H1 (cell line): ENCODE data around the gene SLC6A3. TPM values are rescaled to one million over a fixed set of nuclear protein-coding genes. Genes with fewer than 3 reads are reported as not detected.

ENCODE experiments used
- CTCF ChIA-PET: fragments of 300-600 bp; sonication (Branson Sonifier 250); formaldehyde crosslinking; loops from one replicate; lab custom pipeline; 2021; ENCODE audit not compliant: partially characterized antibody; lab: Charles Lee
- POLR2A ChIA-PET: fragments of 300-600 bp; sonication (Branson Sonifier 250); formaldehyde crosslinking; loops from one replicate; lab custom pipeline; 2021; ENCODE audit warnings: inconsistent platforms; ENCODE audit not compliant: partially characterized antibody; lab: Charles Lee
- DNase-seq, 2 experiments: peaks; one replicate each; pipeline versions ENCODE4 v3.0.0 to v3.0.0-alpha.2; 2010 to 2022; ENCODE audit warnings: low spot score in 2 of 2, low read depth in 1 of 2, mixed read lengths in 1 of 2
- FAIRE-seq: peaks from 2 replicates; lab custom pipeline; 2011; peaks lifted over from hg19 to GRCh38; lab: Jason Lieb, UNC
- H2AFZ ChIP-seq: 2 replicates; pipeline ENCODE4 v1.8.1; 2012; ENCODE audit warnings: low read length, inconsistent platforms
- H2AK5ac ChIP-seq: 2 replicates; pipeline ENCODE4 v1.6.1; 2013; ENCODE audit warnings: low read depth, low read length
- H2BK120ac ChIP-seq: replicated peaks from 2 replicates; pipeline ENCODE3; 2013; ENCODE audit warnings: low read depth, low read length, inconsistent platforms
- H2BK12ac ChIP-seq: 2 replicates; pipeline ENCODE4 v1.6.1; 2013; ENCODE audit warnings: low read depth, low read length
- H2BK15ac ChIP-seq: 2 replicates; pipeline ENCODE4 v1.6.1; 2013; ENCODE audit warnings: low read length
- H2BK20ac ChIP-seq: 2 replicates; pipeline ENCODE4 v1.6.1; 2013; ENCODE audit warnings: low read length
- H2BK5ac ChIP-seq: 2 replicates; pipeline ENCODE4 v1.6.1; 2013; ENCODE audit warnings: low read depth, low read length
- H3K14ac ChIP-seq: 2 replicates; pipeline ENCODE4 v1.6.1; 2013; ENCODE audit warnings: inconsistent platforms; ENCODE audit not compliant: insufficient read length
- H3K18ac ChIP-seq: 2 replicates; pipeline ENCODE4 v1.6.1; 2013; ENCODE audit warnings: low read length; ENCODE audit errors: extremely low read depth
- H3K23ac ChIP-seq: 2 replicates; pipeline ENCODE4 v1.6.1; 2013; ENCODE audit warnings: inconsistent platforms; ENCODE audit not compliant: insufficient read length
- H3K23me2 ChIP-seq: 2 replicates; pipeline ENCODE4 v1.6.1; 2013; ENCODE audit warnings: low read depth, low read length
- H3K27ac ChIP-seq: 2 replicates; pipeline ENCODE4 v1.6.1; 2011; ENCODE audit warnings: low read depth, low read length, inconsistent platforms
- H3K27me3 ChIP-seq, 4 experiments: replicated peaks in 1 of 4; 1 replicate in 1 of 4; 2 replicates in 3 of 4; pipeline versions ENCODE4 v1.6.1 to v1.8.1; 2011 to 2013; ENCODE audit warnings: low read length in 3 of 4, mild to moderate bottlenecking in 3 of 4, inconsistent platforms in 2 of 4, mixed read lengths in 2 of 4, moderate library complexity in 1 of 4; ENCODE audit not compliant: control insufficient read depth in 3 of 4, insufficient read depth in 3 of 4; ENCODE audit errors: extremely low read depth in 1 of 4
- H3K36me3 ChIP-seq, 4 experiments: 2 replicates each; pipeline versions ENCODE4 v1.6.1 to v1.8.1; 2011 to 2013; ENCODE audit warnings: mild to moderate bottlenecking in 4 of 4, low read length in 3 of 4, moderate library complexity in 2 of 4, control low read depth in 1 of 4, inconsistent platforms in 1 of 4; ENCODE audit not compliant: insufficient read depth in 4 of 4, control insufficient read depth in 2 of 4
- H3K4ac ChIP-seq: replicated peaks from 2 replicates; pipeline ENCODE3; 2013; ENCODE audit warnings: low read length, low read depth, mixed read lengths, inconsistent platforms; ENCODE audit not compliant: insufficient read length
- H3K4me1 ChIP-seq, 4 experiments: replicated peaks in 1 of 4; 1 replicate in 1 of 4; 2 replicates in 3 of 4; pipeline versions ENCODE4 v1.6.1 to v1.8.1; 2011 to 2013; ENCODE audit warnings: low read length in 3 of 4, inconsistent platforms in 2 of 4, mixed read lengths in 1 of 4; ENCODE audit not compliant: insufficient read depth in 4 of 4, control insufficient read depth in 3 of 4
- H3K4me2 ChIP-seq, 2 experiments: 2 replicates each; pipeline versions ENCODE4 v1.6.1 to v1.8.1; 2011 to 2013; ENCODE audit warnings: low read depth in 2 of 2, low read length in 2 of 2, control low read depth in 1 of 2, inconsistent platforms in 1 of 2, mild to moderate bottlenecking in 1 of 2; ENCODE audit not compliant: insufficient read depth in 1 of 2
- H3K4me3 ChIP-seq, 4 experiments: fragments of 200-600, 300-600 bp in 1 of 4; sonication (generic), shearing (Covaris generic), sonication (Bioruptor Twin) in 1 of 4; 2 replicates each; pipeline versions ENCODE4 v1.5.1 to v1.8.1; 2011 to 2016; ENCODE audit warnings: low read length in 4 of 4, low read depth in 3 of 4, control low read depth in 2 of 4, inconsistent platforms in 2 of 4, mild to moderate bottlenecking in 2 of 4, mixed read lengths in 1 of 4, moderate library complexity in 1 of 4; ENCODE audit not compliant: insufficient read depth in 2 of 4; ENCODE audit errors: extremely low read depth in 1 of 4
- H3K56ac ChIP-seq: replicated peaks from 2 replicates; pipeline ENCODE3; 2013; ENCODE audit warnings: low read depth, mild to moderate bottlenecking, mixed read lengths, low read length, inconsistent platforms; ENCODE audit not compliant: insufficient read length
- H3K79me1 ChIP-seq: 2 replicates; pipeline ENCODE4 v1.6.1; 2013; ENCODE audit warnings: low read depth, low read length, control low read depth
- H3K79me2 ChIP-seq, 2 experiments: 2 replicates each; pipeline versions ENCODE4 v1.6.1 to v1.8.1; 2012 to 2013; ENCODE audit warnings: low read length in 2 of 2, mild to moderate bottlenecking in 2 of 2, inconsistent platforms in 1 of 2; ENCODE audit not compliant: insufficient read depth in 2 of 2, control insufficient read depth in 1 of 2
- H3K9ac ChIP-seq, 4 experiments: replicated peaks in 1 of 4; 1 replicate in 1 of 4; 2 replicates in 3 of 4; pipeline versions ENCODE4 v1.6.1 to v1.8.1; 2011 to 2013; ENCODE audit warnings: low read depth in 3 of 4, low read length in 3 of 4, control low read depth in 2 of 4, mild to moderate bottlenecking in 2 of 4, moderate library complexity in 2 of 4, inconsistent platforms in 1 of 4; ENCODE audit errors: extremely low read depth in 1 of 4
- H3K9me3 ChIP-seq, 2 experiments: 2 replicates each; pipeline versions ENCODE4 v1.6.1 to v1.8.1; 2012 to 2013; ENCODE audit warnings: mild to moderate bottlenecking in 2 of 2, moderate library complexity in 2 of 2, control low read depth in 1 of 2, inconsistent platforms in 1 of 2, low read depth in 1 of 2, low read length in 1 of 2, mixed read lengths in 1 of 2; ENCODE audit not compliant: insufficient read depth in 2 of 2
- H4K20me1 ChIP-seq, 2 experiments: replicated peaks in 1 of 2; 2 replicates each; pipeline versions ENCODE3 to v1.8.1; 2011 to 2013; ENCODE audit warnings: inconsistent platforms in 2 of 2, low read length in 2 of 2, mild to moderate bottlenecking in 1 of 2; ENCODE audit not compliant: insufficient read depth in 2 of 2, control insufficient read depth in 1 of 2
- H4K5ac ChIP-seq: 2 replicates; pipeline ENCODE4 v1.6.1; 2013; ENCODE audit warnings: low read length, low read depth, mixed read lengths, inconsistent platforms; ENCODE audit not compliant: insufficient read length
- H4K8ac ChIP-seq: 2 replicates; pipeline ENCODE4 v1.8.0; 2013; ENCODE audit warnings: mild to moderate bottlenecking, moderate library complexity, low read length, inconsistent platforms; ENCODE audit not compliant: insufficient read depth; ENCODE audit errors: extremely low read depth
- H4K91ac ChIP-seq: replicated peaks from 2 replicates; pipeline ENCODE3; 2013; ENCODE audit warnings: low read length, mixed read lengths, inconsistent platforms; ENCODE audit not compliant: insufficient read length
- CHD2 ChIP-seq: IDR thresholded peaks from 2 replicates; pipeline ENCODE4 v1.6.1; 2012; ENCODE audit warnings: low read length, improper control_type of control experiment
- EGR1 ChIP-seq: IDR thresholded peaks from 2 replicates; pipeline ENCODE4 v1.6.1; 2011; ENCODE audit warnings: low read depth, low read length, borderline replicate concordance
- EP300 ChIP-seq, 2 experiments: IDR thresholded peaks; 1 replicate in 1 of 2; 2 replicates in 1 of 2; pipeline ENCODE4 v1.6.1; 2011 to 2012; ENCODE audit warnings: low read depth in 2 of 2, low read length in 2 of 2, mild to moderate bottlenecking in 2 of 2, borderline replicate concordance in 1 of 2, inconsistent platforms in 1 of 2, moderate library complexity in 1 of 2
- GTF2F1 ChIP-seq: IDR thresholded peaks from 2 replicates; pipeline ENCODE4 v1.6.1; 2012; ENCODE audit warnings: low read depth, low read length, improper control_type of control experiment, borderline replicate concordance
- JUN ChIP-seq: IDR thresholded peaks from 2 replicates; pipeline ENCODE4 v1.6.1; 2011; ENCODE audit warnings: low read depth, mild to moderate bottlenecking, improper control_type of control experiment, low read length
- KDM1A ChIP-seq: fragments of 200-600, 300-600 bp; sonication (generic); IDR thresholded peaks from 2 replicates; pipeline ENCODE4 v1.7.1; 2016; ENCODE audit warnings: mild to moderate bottlenecking, low read length, borderline replicate concordance
- MAFK ChIP-seq: IDR thresholded peaks from 2 replicates; pipeline ENCODE4 v1.6.1; 2012; ENCODE audit warnings: low read depth, mild to moderate bottlenecking, improper control_type of control experiment, low read length
- NANOG ChIP-seq: IDR thresholded peaks from 2 replicates; pipeline ENCODE4 v1.6.1; 2011; ENCODE audit warnings: low read length, low read depth, mild to moderate bottlenecking, inconsistent platforms; ENCODE audit not compliant: insufficient read depth, poor library complexity, severe bottlenecking
- NRF1 ChIP-seq: IDR thresholded peaks from 2 replicates; pipeline ENCODE4 v1.6.1; 2011; ENCODE audit warnings: mild to moderate bottlenecking, low read depth, low read length, improper control_type of control experiment
- SIN3A ChIP-seq, 2 experiments: IDR thresholded peaks in 1 of 2; conservative IDR thresholded peaks in 1 of 2; 2 replicates each; pipeline ENCODE4 v1.6.1; 2011 to 2012; ENCODE audit warnings: low read length in 2 of 2, improper control_type of control experiment in 1 of 2, low read depth in 1 of 2, mild to moderate bottlenecking in 1 of 2
- SP4 ChIP-seq: IDR thresholded peaks from 2 replicates; pipeline ENCODE4 v1.6.1; 2012; ENCODE audit warnings: low read length, inconsistent platforms
- SRF ChIP-seq: IDR thresholded peaks from 2 replicates; pipeline ENCODE4 v1.6.1; 2011; ENCODE audit warnings: mild to moderate bottlenecking, low read depth, low read length, moderate library complexity
- WGBS, 2 experiments: shearing (Covaris generic) in 1 of 2; methylation state at CpG; one replicate each; pipeline versions ENCODE4 v1.1.6 to v1.1.7; 2013 to 2015; ENCODE audit warnings: low lambda C conversion rate in 2 of 2, mixed read lengths in 2 of 2, inconsistent platforms in 1 of 2, low coverage in 1 of 2, missing lambda C conversion rate in 1 of 2; ENCODE audit not compliant: insufficient replicate concordance in 2 of 2, insufficient coverage in 1 of 2, insufficient read length in 1 of 2; ENCODE audit errors: extremely low coverage in 1 of 2, missing lambda C conversion rate in 1 of 2; 5-methylcytosine and 5-hydroxymethylcytosine counted together
- polyA plus RNA-seq, 7 experiments: library from polyadenylated mRNA; depleted of rRNA in 3 of 7; stranded (reverse) in 5 of 7; unstranded in 2 of 7; fragments of >200 nt in 5 of 7; fragments of 200-250 nt in 2 of 7; gene quantifications; 1 replicate in 5 of 7; 2 replicates in 1 of 7; 4 replicates in 1 of 7; pipeline versions ENCODE4 v1.2.1 to v1.2.3, GENCODE V29; 2011 to 2013; ENCODE audit warnings: missing spikeins in 2 of 7, mixed read lengths in 2 of 7
- total RNA-seq: library from RNA; stranded (reverse); fragmentation: NEBNext Ultra II Directional; extraction: Animal tissue kit (Norgen Biotek cat#: 25700); gene quantifications from 2 replicates; pipeline ENCODE4 v1.2.1, GENCODE V29; 2021

Gene SLC6A3
- total and polyA plus RNA-seq, 2 of the 8 experiments (the other 6 are each of a cell fraction or from before 2014, with no cell fraction given): 0.48 to 0.91 TPM

GRCh38 chr5:1390861-1391600 lies 54.2 kb downstream of the SLC6A3 start:
- WGBS, 2 experiments: 88% methylated on average over 16 of the region's 21 CpGs; no CpG with 5 or more reads in 1 of the 2 experiments
- Histone ChIP-seq H4K5ac (no peak overlapping the region), H2BK12ac (peak overlapping the region; percentile 27; the same call in 1 of the 2 replicates), H2BK15ac (no peak overlapping the region), H3K4me1 (peaks cover 0 to 6% (median 2%) of the 10 kb centered on the region in 4 experiments; a peak in 4 of 7 replicates), H3K56ac (no peak overlapping the region), H3K4me3 (no peak overlapping the region), H2AK5ac (no peak overlapping the region), H3K9ac (no peak overlapping the region), H2BK20ac (no peak overlapping the region), H3K79me1 (no peaks in the 10 kb centered on the region), H2AFZ (no peak overlapping the region), H3K79me2 (no peaks in the 10 kb centered on the region), H4K91ac (no peak overlapping the region), H4K8ac (peak overlapping the region; percentile 46; the same call in 1 of the 2 replicates), H3K23ac (no peak overlapping the region), H3K36me3 (no peaks in the 10 kb centered on the region), H3K14ac (no peak overlapping the region), H3K23me2 (peaks cover 15% of the 10 kb centered on the region; the same call in 1 of the 2 replicates), H3K27ac (no peak overlapping the region), H2BK120ac (no peak overlapping the region), H3K9me3 (no peaks in the 10 kb centered on the region), H3K18ac (no peak overlapping the region), H2BK5ac (no peak overlapping the region), H4K20me1 (peaks cover 5 to 7% of the 10 kb centered on the region in 2 experiments), H3K4ac (no peak overlapping the region), H3K27me3 (peaks cover 9 to 29% (median 20%) of the 10 kb centered on the region in 4 experiments), H3K4me2 (no peak overlapping the region)
- CTCF ChIA-PET: interaction anchor here (0.8 to 1.2 kb wide), 3 partner anchors 11 to 89 kb away, joined by 3 read pairs; no protein-coding TSS in a partner anchor
- DNase-seq (no peak), FAIRE-seq (no peak)
- POLR2A ChIA-PET: interaction anchor here (0.7 kb wide), 1 partner anchor 11 kb away, joined by 4 read pairs; no protein-coding TSS in a partner anchor
- TF ChIP-seq SRF (no peak), SIN3A (conservative IDR thresholded peaks at IDR 0.05 in 1 of 2, IDR thresholded peaks at IDR 0.05 in 1 of 2; ENCODE audit: low read depth in 1 of 2, low read length in 2 of 2) (no peak), SP4 (no peak), EGR1 (no peak), CHD2 (no peak), KDM1A (no peak), GTF2F1 (no peak), EP300 (IDR thresholded peaks at IDR 0.05; ENCODE audit: borderline replicate concordance in 1 of 2, low read depth in 2 of 2, low read length in 2 of 2) (no peak), JUN (no peak), NANOG (no peak), NRF1 (no peak), MAFK (no peak)
